ENCODE results near the gene PTP4A1. TPM values are rescaled to one million over a fixed set of nuclear protein-coding genes. Genes with fewer than 3 reads are reported as not detected.

Gene PTP4A1
- total RNA-seq, 1 experiment from 2014 or later = 9.9 TPM

DNA sequence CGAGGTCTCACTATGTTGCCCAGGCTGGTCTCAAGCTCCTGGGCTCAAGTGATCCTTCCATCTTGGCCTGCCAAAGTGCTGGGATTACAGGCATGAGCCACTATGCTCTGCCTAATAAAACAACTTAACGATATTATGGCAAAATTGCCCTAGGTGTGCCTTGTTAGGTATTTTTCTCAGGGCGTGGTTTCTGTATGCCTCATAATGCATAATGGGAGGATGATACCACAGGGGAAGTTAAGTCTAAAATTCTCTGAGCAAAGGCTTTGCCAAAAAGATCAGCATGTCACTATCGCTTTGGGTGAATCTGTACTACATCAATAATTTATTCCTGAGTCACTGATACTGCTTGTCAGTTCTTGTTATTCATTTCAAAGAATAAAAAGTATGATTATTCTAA is 15.9 kb upstream of the PTP4A1 start:
- no peak for DNase-seq (ENCODE audit: low read depth)

DNA sequence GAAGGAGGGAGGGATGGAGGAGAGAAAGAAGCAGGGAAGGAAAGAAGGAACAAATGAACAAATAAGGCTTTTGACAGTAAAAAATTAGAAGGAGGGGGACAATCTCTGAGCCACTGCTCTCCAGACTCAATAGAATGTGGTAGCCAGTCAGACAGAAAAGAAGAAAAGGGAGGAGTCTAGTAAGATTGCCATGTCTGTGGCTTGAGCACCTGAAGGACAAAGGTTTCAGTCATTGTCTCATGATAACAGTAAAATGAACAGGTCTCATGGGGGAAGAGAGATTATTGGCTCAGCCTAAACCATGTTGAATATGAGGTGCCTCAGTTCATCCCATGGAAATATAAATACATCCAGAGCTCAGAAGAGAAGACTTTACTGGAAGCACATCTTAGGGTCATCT is 14.0 kb upstream of the PTP4A1 start:
- no peak for DNase-seq (ENCODE audit: low read depth)

DNA sequence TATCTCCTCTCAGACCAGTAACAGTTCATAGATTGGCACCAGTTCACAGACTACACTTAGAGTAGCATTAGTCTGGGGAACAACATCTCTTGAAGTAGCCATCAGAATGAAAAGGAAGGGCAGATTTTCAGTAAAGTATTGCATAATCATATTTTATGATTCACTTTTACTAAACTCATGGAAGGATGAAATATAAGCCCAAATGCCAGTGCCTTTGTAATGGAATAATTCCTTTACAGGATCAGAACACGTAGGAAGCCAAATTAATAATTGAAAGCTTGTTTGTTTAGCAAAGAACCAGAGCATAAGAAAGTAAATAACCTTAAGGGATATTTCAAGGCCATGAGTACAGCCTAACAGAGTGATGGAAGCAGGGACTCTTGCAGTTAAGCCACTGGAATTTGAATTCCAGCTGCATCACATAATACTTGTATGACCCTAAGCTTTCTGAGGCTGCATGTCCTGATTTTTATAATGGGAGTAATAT is 11.4 kb upstream of the PTP4A1 start:
- DNase-seq (ENCODE audit: low read depth) = no peak

DNA sequence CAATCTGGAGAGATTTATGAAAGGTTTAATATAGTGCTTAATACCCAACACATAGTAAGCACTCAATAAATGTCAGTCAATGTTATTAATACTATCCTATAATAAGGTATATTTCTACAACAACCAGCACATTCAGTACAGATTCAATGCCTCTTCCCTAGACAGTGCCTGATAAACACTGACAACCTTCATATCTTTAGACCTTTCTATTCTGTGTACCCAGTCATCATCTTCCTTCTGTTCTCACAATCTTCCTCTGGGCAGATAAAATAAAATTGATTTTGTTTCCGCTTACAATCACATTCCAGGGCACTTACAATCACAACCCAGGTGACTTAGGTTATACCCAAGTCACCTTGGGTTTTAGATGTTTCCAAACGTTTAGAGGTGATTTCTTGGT is 11.0 kb upstream of the PTP4A1 start:
- no peak for DNase-seq (ENCODE audit: low read depth)

DNA sequence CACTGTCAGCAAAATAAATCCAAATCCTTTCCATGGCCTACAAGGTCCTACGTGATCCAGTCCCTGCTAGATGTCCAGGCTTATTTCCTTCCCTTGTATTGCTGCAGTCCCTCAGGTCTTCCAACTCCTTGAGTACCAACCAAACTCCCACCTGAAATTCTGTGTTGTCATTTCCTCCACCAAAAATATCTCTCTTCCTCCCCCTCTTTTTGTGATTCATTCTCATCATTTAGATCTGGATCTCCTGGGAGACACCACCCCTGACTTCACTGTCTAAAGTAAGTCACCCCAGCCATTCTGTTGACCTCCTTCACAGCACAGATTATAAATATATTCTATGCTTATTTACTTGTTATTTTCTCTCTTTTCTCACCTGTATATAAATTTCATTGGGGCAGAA is 9.0 kb upstream of the PTP4A1 start:
- no peak for DNase-seq (ENCODE audit: low read depth)

DNA sequence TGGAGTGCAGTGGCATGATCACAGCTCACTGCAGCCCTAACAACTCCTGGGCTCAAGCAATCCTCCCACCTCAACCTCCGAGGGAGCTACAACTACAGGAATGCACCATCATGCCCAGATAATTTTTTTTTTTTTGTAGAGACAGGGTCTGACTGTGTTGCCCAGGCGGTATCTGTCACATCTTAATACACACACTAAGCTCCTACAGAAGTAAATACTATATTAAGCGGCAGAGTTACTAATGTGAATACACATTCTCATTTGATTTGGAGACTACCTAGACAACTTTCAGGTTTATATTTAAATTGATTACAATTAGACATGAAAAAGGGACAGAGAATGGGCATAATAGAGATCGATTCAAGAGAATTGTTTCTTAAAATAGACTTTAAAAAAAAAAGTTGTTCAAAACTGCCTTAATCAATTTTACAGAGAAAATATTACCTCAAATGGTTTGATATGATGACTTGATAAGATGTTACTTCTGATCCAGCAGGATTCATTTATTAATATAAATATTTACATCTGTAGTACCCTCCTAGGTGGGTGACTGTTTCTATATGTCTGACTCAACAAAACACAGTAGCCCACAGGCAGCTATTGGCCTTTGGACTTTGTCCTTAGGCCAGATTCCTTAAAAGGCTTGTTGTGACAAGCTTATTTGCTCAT is 7.1 kb upstream of the PTP4A1 start:
- no peak for DNase-seq (ENCODE audit: low read depth)

DNA sequence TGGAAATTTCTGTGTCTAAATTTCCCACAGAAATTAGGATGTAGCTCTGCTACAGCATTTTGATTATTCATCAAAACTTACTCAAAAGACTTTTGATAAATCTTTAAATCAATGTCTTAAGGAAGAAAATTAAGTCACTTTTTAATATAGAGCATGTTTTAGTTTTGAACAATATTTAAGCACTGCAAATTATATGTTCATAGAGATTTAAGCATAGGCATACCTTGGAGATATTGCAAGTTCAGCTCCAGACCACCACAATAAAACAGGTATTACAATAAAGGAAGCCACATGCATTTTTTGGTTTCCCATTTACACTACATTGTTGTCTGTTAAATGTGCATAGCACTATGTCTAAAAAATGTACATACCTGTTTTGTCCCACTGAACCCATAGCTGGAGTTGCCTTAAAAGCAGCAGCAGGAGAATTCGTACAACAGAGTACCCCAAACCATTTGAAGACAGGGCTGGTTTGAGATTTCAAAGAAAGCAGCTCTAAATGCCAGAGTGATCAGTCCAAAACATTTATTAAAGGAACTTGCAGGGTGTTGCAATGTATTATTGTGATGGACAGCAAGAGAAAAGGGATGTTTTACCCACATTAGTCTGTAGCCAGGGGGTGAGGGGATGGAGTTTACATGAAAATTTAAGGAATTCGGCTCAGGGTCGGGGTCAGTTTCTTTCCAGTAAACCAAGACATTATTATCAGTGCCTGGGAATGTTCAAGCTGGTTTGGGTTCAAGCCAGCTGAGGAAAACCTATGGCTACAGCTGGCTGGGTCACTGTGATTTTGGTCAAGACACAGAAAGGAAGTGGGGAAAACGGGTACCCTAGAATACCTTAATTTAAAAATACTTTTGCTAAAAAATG is 6.3 kb upstream of the PTP4A1 start:
- no peak for DNase-seq (ENCODE audit: low read depth)

DNA sequence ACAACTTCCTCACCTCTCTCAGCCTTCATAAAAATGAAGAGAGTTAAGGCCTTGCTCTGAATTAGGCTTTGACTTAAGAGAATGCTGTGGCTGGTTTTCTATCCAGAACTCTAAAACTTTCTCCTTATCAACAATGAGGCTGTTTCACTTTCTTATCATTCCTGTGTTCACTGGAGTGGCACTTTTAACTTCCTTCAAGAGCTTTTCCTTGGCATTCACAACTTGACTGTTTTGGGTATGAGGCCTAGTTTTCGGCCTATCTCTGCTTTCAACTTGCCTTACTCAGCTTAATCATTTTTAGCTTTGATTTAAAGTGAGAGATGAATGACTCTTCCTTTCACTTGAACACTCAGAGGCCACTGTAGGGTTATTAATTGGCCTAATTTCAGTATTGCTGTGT is 4.3 kb upstream of the PTP4A1 start:
- no peak for DNase-seq (ENCODE audit: low read depth)

DNA sequence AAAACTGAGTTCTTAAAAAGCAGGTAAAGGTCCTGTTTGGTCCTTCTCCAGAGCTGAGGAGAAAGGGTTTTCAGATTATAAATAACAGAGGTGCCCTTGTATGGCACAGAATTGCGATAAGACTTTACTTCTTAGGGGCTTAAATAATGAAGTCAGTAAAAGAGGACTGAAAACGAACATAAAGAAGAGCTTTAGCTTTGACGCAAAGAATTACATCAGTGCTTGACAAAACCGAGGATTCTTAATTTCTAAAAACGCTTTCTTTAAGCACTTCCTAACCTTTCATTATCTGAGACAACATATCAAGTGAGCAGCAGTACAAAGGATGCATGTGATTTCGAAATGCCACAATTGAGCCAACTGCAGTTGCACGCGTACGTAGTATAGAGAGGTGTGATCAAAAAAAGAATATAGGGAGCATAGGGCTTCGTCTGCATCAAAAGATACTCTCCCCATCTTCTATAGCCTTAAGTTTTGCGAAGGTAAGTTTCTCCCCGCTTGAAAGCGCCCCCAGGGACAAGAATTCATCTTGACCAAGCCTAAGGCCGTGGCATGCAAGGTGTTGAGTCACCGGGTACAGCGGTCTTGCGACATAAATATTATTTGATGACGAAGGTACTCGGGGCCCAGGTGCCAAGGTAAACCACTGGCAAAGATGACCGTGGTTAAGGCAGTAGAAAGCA is 778 bp upstream of the PTP4A1 start:
- DNase-seq (ENCODE audit: low read depth) = peak; percentile 72

DNA sequence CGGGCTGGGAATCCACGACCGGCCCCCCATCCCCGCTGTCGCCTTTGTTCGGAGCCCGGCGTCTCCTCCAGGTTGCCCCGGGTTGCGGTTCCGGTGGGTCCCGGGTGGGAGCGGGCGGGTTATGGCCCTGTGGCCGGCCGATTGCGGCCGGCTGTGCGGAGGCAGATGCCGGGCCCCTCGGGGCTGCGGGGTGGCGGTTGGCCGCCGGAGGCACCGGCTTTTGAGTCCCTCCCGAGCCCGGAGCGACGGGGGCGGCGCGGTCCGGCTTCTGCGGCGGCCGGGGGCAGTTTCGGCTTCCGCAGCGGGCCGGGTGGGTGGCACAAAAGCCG is 431 bp downstream of the PTP4A1 start:
- DNase-seq (ENCODE audit: low read depth) = no peak

DNA sequence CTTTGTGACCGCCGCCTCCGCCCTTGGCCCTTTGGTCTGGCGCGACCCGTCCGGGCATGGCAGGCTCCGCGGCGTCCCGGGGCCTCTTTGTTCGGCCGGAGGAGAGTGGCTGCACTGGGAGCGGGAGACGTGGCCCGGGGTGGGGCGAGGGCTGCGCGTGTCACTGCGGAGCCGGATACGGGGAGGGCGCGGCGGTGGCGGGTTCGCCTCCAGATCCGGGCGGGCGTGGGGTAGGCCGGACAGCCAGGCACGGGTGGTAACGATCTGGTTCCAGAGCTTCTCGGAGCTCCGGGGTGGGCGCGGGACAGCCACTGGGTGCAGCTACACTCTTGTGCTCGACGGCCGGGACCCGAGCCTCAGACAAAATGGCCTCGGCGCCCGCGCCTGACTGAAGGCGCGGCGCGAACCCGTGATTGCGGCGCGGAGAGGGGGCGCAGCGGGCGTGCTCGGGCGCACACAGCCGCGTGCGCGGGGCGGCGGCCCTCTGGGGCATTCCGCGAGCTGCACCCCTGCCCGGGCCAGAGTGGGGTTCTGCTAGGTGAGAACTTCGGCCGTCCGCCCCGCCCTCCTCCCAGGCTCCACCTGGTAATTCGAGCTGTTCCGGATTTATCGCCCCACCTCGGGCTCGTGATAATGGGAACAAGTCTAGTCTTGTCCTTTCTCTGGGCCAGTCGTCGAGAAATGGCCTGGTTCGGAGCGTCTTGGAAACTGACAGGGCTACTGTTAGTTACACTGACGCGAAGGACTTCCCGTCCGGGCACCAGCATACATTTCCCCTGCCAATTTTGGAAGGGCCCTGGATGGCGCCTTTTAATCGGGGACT is 1.0 kb downstream of the PTP4A1 start:
- DNase-seq (ENCODE audit: low read depth) = peak; percentile 61

DNA sequence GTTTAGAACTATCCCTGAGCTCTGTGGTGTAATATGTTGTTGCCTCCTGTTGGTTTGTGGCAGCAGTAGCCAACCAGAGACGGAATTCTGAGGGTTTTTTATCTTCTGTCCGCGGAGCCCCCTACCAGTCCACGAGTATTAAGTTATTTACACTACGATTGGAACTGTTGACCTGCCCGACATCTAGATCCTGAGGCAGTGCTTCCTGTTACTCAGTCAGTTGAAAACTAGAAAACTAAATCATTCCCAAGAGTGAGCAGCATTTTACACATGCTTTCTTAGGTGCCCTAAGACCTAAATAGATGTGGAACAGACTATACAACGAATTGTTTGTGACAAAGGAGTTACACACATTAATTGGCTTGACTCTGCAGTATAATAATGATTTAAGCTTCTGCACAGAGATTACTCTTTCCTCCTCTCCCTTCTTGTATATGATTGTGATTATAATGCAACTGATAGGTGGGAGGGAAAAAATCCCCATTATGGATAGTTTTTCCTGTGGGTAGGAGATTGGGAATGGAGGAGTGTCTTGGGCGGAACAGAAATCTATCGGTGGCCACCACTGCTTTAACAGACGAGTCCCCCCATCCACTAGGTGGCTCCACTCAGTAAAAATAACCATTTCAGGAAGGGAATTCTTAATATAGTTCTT is 1.7 kb downstream of the PTP4A1 start:
- peak; percentile 44 for DNase-seq (ENCODE audit: low read depth)

DNA sequence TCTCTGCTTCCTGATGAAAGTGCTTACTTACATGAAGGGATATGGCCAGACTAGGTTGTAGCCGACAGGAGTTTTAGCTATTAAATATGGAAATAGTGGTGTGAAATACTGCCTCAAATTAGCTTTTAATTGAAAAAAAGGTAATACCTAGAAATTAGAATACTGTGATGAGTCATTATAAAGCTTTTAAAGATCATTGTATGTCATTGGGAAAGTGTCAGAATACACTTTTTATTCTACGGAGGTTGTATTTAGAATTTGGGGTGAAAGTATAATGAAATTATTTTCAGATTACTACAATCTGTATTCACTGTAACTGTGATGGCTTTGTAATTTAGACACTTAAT is 2.2 kb downstream of the PTP4A1 start:
- DNase-seq (ENCODE audit: low read depth) = no peak

DNA sequence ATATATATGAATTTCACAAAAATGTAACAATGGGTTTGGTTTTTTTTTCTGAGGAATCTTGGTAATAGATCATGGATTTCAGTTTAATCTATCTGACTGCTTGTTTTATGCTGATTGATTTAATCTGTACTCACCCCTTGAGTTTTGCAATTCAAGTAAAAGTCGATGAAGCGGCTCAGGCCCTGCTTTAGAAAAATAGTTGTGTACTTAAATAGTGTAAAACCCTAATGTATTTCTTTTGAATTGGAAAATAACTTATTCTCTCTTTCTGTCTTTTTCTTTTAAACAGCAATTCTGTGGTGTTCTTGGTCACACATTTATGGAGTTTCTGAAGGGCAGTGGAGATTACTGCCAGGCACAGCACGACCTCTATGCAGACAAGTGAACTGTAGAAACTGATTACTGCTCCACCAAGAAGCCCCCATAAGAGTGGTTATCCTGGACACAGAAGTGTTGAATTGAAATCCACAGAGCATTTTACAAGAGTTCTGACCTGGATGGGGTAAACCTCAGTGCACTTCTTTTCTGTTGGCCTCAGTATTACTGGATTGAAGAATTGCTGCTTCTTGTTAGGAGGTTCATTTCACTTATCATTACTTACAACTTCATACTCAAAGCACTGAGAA is 4.0 kb downstream of the PTP4A1 start:
- no peak for DNase-seq (ENCODE audit: low read depth)

DNA sequence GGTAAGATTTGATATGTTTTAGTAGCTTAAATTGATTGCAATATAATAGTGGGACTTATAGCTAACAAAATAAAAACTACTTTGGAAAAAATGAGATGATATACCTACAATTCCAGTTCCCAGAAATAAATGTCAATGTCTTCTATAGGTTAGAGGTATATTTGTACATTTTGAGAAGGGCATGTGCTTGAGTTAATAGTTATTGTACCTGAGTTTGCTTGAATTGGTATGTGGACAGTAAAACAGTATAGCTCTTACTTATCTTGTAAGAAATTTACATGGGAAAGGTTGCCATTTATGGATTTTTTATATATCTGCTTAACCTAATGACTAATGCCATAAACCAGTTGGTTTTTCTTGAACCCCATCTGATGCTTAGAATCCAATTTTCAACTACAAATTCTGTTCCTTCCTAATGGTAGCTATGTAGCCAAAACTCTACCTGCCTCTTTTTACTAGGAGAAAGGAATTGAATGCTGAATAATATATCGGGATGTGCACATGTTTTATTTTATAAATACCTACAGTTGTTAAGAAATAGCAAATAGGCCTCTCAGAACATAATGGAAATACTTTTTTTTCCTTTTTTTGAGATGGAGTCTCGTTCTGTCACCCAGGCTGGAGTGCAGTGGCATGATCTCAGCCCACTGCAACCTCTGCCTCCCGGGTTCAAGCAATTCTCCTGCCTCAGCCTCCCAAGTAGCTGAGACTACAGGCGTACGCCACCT is 4.9 kb downstream of the PTP4A1 start:
- no peak for DNase-seq (ENCODE audit: low read depth)

DNA sequence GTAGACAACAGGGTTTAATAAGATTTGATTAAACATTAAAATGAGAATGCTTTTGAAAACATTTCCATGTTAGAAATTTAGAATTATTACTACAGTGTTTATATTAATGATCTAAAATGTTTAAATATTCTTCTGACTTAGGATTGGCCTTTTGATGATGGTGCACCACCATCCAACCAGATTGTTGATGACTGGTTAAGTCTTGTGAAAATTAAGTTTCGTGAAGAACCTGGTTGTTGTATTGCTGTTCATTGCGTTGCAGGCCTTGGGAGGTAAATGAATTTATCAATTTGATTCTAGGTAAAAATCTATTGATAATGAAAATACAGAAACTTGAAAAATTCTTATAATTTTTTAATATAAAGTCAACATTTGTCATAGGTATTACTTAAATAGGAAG is 6.5 kb downstream of the PTP4A1 start:
- no peak for DNase-seq (ENCODE audit: low read depth)

DNA sequence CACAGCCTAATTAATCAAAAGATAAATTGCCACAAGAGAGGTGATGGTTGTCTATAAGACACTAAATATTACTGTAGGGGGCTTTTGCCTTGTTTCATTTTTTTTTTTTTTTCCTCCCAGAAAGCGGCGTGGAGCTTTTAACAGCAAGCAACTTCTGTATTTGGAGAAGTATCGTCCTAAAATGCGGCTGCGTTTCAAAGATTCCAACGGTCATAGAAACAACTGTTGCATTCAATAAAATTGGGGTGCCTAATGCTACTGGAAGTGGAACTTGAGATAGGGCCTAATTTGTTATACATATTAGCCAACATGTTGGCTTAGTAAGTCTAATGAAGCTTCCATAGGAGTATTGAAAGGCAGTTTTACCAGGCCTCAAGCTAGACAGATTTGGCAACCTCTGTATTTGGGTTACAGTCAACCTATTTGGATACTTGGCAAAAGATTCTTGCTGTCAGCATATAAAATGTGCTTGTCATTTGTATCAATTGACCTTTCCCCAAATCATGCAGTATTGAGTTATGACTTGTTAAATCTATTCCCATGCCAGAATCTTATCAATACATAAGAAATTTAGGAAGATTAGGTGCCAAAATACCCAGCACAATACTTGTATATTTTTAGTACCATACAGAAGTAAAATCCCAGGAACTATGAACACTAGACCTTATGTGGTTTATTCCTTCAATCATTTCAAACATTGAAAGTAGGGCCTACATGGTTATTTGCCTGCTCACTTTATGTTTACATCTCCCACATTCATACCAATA is 7.8 kb downstream of the PTP4A1 start:
- DNase-seq (ENCODE audit: low read depth) = no peak

DNA sequence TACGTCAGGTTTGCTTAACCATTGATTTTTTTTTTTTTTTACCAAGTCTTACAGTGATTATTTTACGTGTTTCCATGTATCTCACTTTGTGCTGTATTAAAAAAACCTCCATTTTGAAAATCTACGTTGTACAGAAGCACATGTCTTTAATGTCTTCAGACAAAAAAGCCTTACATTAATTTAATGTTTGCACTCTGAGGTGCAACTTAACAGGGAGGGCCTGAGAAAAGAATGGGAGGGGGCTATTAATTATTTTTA is 8.4 kb downstream of the PTP4A1 start:
- no peak for DNase-seq (ENCODE audit: low read depth)

DNA sequence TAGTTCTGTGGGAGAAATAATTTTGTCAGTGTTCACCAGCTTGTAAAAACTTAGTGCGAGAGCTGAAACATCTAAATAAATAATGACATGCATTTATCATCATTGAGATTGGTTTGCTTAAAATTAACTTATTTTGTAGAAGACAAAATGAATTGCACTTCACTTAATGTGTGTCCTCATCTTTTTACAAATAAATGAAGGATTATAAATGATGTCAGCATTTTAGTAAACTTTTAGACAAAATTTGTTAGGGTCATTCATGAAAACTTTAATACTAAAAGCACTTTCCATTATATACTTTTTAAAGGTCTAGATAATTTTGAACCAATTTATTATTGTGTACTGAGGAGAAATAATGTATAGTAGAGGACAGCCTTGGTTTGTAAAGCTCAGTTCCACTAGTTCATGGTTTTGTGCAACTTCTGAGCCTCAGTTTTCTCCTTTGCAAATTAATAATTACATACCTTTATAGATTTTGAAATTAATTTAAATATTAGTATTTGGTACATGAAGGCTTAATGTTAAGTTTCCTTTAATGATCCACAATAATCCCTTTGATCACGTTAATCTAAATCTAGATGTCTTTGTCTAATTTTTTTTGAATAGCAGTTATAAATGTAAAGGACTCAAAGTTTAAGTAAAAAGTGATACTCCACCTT is 9.2 kb downstream of the PTP4A1 start:
- no peak for DNase-seq (ENCODE audit: low read depth)

All from Daoy (cell line).